Cardiac fibroblast (primary cell): ENCODE data around the gene LIPT2.
"Not testable (repeated sequence)": the region's sequence is repeated elsewhere in the genome, so short reads cannot be mapped to it uniquely, and the experiment has no call there.

Experiments used
- DNase-seq, 2 donors: peaks; one replicate each; pipeline versions ENCODE4 v3.0.0 to v3.0.0-alpha.2; 2010; ENCODE audit warnings: low read depth in 2 of 2
- H3K4me3 ChIP-seq, 2 donors: replicated peaks in 1 of 2; 1 replicate in 1 of 2; 2 replicates in 1 of 2; pipeline ENCODE4 v1.5.1; 2011; ENCODE audit warnings: low read depth in 2 of 2, low read length in 2 of 2, mild to moderate bottlenecking in 2 of 2, moderate library complexity in 1 of 2
- TF ChIP-seq, protein P1 (sequence below): IDR thresholded peaks from one replicate; pipeline ENCODE4 v1.5.1; 2011; ENCODE audit warnings: low read depth, mild to moderate bottlenecking, low read length, inconsistent platforms

Gene LIPT2

GRCh38 chr11:74492974-74493790, at the start of gene LIPT2:
Gene LIPT2 (minus strand): TSS chr11:74493724. CDS start chr11:74493703, 21 bp downstream.
- TF ChIP-seq, protein P1, sequence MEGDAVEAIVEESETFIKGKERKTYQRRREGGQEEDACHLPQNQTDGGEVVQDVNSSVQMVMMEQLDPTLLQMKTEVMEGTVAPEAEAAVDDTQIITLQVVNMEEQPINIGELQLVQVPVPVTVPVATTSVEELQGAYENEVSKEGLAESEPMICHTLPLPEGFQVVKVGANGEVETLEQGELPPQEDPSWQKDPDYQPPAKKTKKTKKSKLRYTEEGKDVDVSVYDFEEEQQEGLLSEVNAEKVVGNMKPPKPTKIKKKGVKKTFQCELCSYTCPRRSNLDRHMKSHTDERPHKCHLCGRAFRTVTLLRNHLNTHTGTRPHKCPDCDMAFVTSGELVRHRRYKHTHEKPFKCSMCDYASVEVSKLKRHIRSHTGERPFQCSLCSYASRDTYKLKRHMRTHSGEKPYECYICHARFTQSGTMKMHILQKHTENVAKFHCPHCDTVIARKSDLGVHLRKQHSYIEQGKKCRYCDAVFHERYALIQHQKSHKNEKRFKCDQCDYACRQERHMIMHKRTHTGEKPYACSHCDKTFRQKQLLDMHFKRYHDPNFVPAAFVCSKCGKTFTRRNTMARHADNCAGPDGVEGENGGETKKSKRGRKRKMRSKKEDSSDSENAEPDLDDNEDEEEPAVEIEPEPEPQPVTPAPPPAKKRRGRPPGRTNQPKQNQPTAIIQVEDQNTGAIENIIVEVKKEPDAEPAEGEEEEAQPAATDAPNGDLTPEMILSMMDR: no peak
- H3K4me3 ChIP-seq: peak within 1 kb of the TSS; percentile 51 to 70
- DNase-seq: peak; percentile 97 to 98

GRCh38 chr11:74541466-74541865, 47.9 kb upstream of the LIPT2 start:
- no peak for DNase-seq
- no peak overlapping the region for H3K4me3 ChIP-seq
- TF ChIP-seq, protein P1: no peak

GRCh38 chr11:74540270-74540669, 46.7 kb upstream of the LIPT2 start:
- H3K4me3 ChIP-seq: no peak overlapping the region
- DNase-seq: no peak
- TF ChIP-seq, protein P1: no peak

GRCh38 chr11:74538680-74539079, 45.2 kb upstream of the LIPT2 start:
- TF ChIP-seq, protein P1: no peak
- no peak overlapping the region for H3K4me3 ChIP-seq
- no peak for DNase-seq

DNA sequence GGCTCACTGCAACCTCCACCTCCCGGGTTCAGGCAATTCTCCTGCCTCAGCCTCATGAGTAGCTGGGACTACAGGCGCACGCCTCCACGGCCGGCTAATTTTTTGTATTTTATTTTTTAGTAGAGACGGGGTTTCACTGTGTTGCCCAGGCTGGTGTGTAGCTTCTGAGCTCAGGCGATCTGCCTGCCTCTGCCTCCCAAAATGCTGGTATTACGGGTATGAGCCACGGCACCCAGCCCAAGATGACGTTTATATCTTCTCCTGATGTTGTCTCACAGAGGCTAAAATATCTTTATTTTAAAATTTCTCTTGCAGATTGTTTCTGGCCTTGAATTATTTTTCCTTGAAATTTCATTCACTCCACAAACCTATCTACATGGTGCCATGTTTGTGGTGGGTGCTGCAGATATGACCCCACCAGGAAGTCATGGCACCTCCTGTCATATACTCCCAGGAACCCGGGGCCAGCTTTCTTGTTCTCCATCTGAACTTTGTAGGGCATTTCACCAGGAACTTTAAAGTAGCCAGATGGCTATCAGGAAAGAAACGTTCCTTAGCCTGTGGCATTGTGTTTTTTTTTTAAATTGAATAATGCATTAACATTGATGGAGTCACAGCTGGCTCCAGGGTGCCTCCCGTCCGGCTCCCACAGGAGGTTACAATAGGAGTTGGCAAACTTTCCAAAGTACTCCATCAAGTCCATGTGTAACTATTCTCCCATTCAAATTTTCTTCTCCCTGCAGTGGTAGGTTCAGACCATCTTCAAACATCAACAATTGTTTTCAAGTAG, 42.0 kb upstream of the LIPT2 start:
- TF ChIP-seq, protein P1: no peak
- H3K4me3 ChIP-seq: no peak overlapping the region
- DNase-seq: peak in 1 of 2 donors; percentile 11

DNA sequence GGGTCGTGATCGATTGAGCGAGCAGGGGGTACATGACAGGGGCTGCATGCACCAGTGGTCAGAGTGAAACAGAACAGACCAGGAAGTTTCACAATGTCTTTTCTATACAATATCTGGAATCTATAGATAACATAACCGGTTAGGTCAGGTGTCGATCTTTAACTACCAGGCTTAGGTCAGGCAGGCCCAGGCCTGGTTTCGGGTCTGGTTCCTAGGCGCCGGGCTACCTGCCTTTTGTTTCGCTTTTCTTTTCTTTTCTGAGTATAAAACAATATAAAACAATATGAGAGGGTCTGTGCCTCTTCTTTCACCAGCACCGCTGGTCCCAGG, 41.4 kb upstream of the LIPT2 start:
- DNase-seq: not testable (repeated sequence)

DNA sequence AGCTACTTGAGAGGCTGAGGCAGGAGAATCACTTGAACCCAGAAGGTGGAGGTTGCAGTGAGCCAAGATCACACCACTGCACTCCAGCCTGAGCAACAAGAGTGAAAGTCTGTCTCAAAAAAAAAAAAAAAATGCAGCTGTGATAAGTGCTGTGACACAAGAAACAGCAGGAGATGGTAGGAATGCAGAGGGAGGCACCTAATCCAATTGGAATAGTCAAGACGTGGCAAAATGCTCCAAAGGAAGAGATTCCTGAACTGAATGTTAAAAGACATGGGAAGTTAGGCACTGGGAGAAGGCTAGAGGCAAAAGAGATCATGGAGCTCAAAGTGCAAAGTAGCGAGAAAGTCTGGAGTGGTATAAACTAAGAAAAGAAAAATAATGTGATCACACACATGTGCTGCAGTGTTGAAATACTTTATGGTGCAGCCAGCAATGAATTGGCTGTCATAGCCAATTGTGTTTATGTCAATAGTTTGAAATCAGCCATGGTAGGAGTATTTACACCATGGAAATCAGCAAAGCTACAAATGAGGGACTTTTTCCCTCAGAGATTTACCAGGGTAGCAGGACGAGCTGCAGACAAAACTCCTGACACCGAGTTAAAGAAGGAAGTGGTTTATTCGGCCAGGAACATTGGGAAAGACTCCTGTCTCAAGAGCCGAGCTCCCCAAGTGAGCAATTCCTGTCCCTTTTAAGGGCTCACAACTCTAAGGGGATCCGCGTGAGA, 40.9 kb upstream of the LIPT2 start:
- H3K4me3 ChIP-seq: no peak overlapping the region
- TF ChIP-seq, protein P1: no peak
- DNase-seq: no peak

More for the DNA sequence above, 41.4 kb upstream of the LIPT2 start:
- H3K4me3 ChIP-seq: not testable (repeated sequence)
